ENCODE measurements around the gene RYR3. TPM values are rescaled to one million over a fixed set of nuclear protein-coding genes. Genes with fewer than 3 reads are reported as not detected.

Gene RYR3
- total RNA-seq, 1 donor = not detected

DNA sequence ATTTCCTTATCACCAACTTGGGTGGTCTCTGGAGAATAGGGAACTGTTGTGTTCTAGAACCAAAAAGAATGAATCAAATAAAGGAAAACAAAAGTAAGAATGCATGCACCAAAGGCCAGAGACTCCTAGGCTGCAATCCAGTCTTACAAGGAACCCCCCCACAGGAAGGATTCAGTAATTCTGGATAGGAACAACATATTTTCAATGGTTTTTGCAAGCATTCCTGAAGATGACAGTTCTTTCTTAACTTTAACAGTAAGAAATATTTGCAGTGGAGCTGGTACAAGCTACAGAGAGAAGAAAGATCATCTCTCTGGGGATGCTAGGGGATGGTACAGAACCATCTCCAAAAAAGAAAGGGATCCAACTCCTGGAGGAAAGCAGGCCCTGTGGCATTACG is 541.3 kb downstream of the RYR3 start:
- TF ChIP-seq, protein P1, sequence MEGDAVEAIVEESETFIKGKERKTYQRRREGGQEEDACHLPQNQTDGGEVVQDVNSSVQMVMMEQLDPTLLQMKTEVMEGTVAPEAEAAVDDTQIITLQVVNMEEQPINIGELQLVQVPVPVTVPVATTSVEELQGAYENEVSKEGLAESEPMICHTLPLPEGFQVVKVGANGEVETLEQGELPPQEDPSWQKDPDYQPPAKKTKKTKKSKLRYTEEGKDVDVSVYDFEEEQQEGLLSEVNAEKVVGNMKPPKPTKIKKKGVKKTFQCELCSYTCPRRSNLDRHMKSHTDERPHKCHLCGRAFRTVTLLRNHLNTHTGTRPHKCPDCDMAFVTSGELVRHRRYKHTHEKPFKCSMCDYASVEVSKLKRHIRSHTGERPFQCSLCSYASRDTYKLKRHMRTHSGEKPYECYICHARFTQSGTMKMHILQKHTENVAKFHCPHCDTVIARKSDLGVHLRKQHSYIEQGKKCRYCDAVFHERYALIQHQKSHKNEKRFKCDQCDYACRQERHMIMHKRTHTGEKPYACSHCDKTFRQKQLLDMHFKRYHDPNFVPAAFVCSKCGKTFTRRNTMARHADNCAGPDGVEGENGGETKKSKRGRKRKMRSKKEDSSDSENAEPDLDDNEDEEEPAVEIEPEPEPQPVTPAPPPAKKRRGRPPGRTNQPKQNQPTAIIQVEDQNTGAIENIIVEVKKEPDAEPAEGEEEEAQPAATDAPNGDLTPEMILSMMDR (IDR thresholded peaks at IDR 0.05; ENCODE audit: insufficient read depth, low read depth, low read length) = no peak
- no peak overlapping the region for H3K4me3 ChIP-seq (ENCODE audit: low read depth, low read length)
- DNase-seq (ENCODE audit: low read depth) = peak; percentile 18

GRCh38 chr15:33852570-33852969 is 541.8 kb downstream of the RYR3 start:
- TF ChIP-seq, protein P1 (IDR thresholded peaks at IDR 0.05; ENCODE audit: insufficient read depth, low read depth, low read length) = no peak
- peak; percentile 76 for DNase-seq (ENCODE audit: low read depth)
- H3K4me3 ChIP-seq (ENCODE audit: low read depth, low read length) = no peak overlapping the region

DNA sequence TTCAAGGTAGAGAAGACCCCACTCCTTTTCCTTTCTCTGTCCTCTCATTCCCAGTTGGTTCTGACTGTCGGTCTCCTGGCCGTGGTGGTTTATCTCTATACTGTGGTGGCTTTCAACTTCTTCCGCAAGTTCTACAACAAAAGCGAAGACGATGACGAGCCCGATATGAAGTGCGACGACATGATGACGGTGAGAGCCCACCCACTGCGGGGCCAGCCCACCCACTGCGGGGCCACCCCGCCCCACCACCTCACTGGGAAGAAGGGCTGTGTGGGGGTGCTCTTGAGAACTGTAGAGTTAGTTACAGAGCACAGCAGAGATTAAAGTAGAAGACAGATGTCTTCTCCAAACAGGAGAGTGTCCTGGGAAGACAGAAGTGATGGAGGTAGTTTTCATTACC is 547.0 kb downstream of the RYR3 start:
- TF ChIP-seq, protein P1 (IDR thresholded peaks at IDR 0.05; ENCODE audit: insufficient read depth, low read depth, low read length) = no peak
- no peak overlapping the region for H3K4me3 ChIP-seq (ENCODE audit: low read depth, low read length)
- DNase-seq (ENCODE audit: low read depth) = no peak

GRCh38 chr15:33858836-33859235 is 548.1 kb downstream of the RYR3 start:
- TF ChIP-seq, protein P1 (IDR thresholded peaks at IDR 0.05; ENCODE audit: insufficient read depth, low read depth, low read length) = no peak
- DNase-seq (ENCODE audit: low read depth) = no peak
- H3K4me3 ChIP-seq (ENCODE audit: low read depth, low read length) = no peak overlapping the region

GRCh38 chr15:33859992-33860545 is 549.3 kb downstream of the RYR3 start:
- DNase-seq (ENCODE audit: low read depth) = no peak
- H3K4me3 ChIP-seq (ENCODE audit: low read depth, low read length) = no peak overlapping the region
- TF ChIP-seq, protein P1 (IDR thresholded peaks at IDR 0.05; ENCODE audit: insufficient read depth, low read depth, low read length) = no peak

DNA sequence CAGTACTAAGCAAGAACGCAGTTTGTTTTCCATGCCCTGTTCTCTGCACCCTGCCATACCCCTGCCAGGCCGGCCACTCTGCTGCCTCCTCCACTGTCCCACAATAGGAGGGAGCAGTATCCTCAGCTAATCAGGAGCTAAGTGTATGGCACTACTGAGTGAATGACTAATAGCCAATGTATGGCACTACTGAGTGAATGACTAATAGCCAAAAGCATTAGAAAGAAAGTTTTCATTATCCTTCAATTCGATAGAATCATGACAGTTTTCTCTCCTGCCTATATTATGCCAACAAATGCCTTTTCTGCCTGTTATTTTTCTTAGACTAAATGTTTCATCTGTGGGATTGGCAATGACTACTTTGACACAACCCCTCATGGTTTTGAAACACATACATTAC is 550.0 kb downstream of the RYR3 start:
- DNase-seq (ENCODE audit: low read depth) = peak; percentile 24
- H3K4me3 ChIP-seq (ENCODE audit: low read depth, low read length) = no peak overlapping the region
- TF ChIP-seq, protein P1 (IDR thresholded peaks at IDR 0.05; ENCODE audit: insufficient read depth, low read depth, low read length) = no peak

Data from fibroblast of villous mesenchyme (primary cell).